Kidney tubule cell (primary cell): ENCODE measurements around the gene KIFC3.
"Not testable (repeated sequence)": the region's sequence is repeated elsewhere in the genome, so short reads cannot be mapped to it uniquely, and the experiment has no call there.

Experiments used
- DNase-seq: peaks from one replicate; pipeline ENCODE4 v3.0.0-alpha.2; 2018; ENCODE audit warnings: low spot score

KIFC3 gene

DNA sequence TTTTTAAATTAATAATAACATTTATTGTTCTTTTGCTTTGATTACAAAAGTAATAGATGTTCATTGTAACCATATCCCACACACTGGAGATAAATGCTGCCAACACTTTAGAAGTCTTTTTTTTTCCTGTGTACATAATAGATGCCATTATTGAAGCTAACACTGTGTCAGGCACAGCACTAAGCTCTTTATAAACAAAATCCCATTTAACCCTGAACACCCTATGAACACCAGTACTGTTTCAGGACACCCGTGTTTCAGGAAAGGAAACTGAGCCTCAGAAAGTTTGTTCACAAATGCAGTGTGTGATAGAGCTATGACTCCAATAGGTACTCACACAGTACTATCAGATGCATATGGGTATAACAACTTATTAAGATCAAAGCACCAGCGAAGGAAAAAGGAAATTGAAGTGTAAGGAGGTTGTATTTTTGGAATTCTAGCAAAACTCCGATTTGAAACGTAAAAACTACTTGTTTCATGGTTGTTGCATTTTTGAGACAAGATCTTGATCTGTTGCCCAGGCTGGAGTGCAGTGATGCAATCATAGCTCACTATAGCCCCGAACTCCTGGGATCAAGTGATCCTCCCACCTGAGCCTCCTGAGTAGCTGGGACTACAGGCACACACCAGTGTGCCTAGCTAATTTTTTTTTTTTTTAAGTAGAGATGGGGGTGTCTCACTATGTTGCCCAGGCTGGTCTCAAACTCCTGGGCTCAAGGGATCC, 2.0 kb upstream of the KIFC3 start:
- DNase-seq, result no peak

GRCh38 chr16:57803134-57803990, 1.1 kb upstream of the KIFC3 start:
- DNase-seq, result no peak

GRCh38 chr16:57801809-57802340, 416 bp downstream of the KIFC3 start:
- DNase-seq, result peak; percentile 68

- peak; percentile 85 for DNase-seq
These were observed 1.0 kb downstream of the KIFC3 start for GRCh38 chr16:57801098-57801808.

DNA sequence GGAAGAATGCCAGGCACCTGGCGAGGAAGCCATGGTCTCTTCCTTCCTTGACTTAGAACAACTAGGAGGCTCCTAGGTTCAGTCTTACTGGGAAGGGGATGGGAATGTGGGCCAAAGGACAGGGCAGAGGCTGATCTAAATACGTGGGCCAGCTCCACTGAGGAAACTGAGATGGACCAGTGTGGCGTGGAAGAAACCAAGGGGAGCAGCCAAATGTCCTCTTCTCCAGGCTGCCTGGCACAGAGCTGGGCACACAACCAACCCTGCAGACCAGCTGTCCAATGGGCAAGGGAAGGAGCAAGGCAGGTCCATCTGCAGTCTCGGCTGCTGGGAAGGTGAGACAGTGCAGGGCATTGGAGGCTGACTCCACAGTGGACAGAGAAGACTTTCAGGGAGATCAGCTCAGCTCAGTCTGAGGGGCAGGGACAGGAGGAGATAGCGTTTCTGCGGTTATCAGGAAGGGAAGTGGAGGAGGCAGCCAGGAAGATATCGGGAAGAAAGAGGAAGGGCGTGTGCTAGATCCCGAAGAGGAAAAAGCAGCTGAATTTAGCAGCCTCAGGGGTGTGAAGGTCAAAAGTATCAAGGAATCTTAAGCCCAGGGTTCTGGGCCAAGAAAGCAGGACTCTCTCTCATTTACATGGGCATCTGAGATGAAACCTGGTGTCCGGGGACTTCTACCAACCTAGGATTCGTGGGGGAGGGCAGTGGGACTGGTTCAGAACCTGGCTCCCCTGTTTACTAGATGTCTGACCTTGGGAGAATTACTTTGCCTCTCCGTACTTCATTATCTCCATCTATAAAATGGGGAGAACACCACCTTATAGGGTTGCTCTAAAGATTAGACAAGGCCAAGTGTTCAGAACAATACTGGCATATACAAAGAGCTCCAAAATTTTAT, 1.8 kb downstream of the KIFC3 start:
- peak; percentile 28 for DNase-seq

GRCh38 chr16:57799600-57800199, 2.6 kb downstream of the KIFC3 start:
- DNase-seq, result peak; percentile 24

- peak; percentile 31 for DNase-seq
These were observed 3.2 kb downstream of the KIFC3 start for GRCh38 chr16:57798953-57799599.

GRCh38 chr16:57798267-57798810, 4.0 kb downstream of the KIFC3 start:
- no peak for DNase-seq

DNA sequence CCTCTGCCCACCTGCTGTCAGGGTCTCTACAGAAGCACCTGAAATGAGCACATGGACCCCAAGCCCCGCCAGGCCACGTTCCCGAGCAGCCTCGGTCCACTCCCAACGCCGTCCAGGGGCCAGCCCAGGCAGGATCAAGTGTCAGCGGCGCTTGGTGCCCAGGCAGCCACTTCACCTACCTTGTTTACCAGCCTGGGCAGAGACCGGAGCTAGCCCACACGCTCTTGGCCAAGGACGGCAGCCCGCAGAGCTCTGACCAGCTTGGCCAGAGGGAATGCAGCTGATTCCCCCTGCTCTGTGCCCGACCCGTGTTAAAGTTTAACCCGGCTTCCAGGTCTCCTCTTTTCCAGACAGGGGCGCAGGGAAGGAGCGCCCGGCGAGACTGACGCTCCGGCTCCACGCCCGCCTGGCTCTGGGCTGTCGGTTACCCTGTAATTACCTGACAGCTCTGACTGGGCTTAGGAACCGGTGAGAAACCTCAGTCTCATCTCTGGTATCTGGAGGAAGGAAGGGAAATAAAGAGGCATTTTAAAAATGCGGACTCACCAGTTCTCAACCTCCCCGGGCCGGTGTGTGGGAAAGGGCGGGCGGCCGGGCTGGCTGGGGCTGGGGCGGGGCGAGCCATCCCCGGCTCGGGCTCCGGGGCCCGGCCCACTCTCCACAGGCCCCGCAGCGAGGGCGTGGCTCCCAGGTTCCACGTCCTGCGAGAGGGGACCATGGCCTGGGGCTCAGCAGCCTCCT, 4.6 kb downstream of the KIFC3 start:
- peak; percentile 93 for DNase-seq

- DNase-seq, result no peak
These were observed 5.1 kb downstream of the KIFC3 start for GRCh38 chr16:57797216-57797525.

- not testable (repeated sequence) for DNase-seq
These were observed 6.3 kb downstream of the KIFC3 start for GRCh38 chr16:57796014-57796413.

DNA sequence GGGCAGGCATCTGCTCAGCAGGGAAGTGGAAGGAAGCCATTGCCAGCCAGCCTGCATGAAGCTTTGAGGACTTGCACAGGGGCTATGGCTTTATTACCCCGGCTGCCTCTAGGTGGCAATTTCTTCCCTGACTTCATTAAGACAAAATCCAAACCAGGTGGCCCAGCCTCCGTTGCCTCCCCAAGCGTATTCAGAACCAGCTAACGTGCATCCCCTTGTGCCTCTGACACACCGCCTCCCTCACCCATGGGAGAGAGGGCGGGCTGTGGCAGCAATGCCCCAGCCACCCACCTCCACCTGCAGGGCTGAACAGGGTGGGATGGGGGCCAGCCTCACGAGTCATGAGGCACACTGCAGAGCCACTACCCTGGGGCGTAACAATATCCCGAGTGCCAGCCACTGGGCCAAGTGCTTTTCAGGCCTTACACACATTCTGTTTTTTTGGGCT, 6.8 kb downstream of the KIFC3 start:
- peak; percentile 91 for DNase-seq

DNA sequence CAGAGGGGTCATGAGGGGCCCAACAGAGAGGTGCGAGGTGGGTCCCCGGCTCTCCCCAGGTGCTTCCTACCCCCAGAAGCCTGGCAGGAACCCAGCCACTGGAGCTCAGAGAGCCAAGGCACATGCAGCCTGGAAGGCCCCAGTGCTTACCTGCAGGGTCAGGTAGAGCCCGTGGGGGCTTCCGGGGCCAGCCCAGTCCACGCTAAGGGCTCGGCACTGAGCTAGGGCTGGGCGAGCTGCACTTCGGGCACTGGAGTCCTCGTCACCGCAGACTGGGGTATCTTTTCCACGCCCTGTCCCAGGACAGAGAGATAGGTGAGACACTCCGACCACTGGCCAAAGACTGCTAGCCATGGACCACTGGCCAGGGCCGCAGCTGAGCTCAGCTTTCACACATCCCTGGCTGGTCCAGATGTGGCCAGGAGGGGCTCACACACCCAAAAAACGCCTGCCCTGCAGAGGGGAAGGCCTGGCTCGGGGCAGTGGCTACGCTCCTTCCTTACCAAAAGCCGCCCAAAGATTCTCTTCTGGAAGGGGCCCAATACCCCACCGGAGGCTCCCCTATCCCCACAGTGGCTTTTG, 7.4 kb downstream of the KIFC3 start:
- DNase-seq, result no peak

DNA sequence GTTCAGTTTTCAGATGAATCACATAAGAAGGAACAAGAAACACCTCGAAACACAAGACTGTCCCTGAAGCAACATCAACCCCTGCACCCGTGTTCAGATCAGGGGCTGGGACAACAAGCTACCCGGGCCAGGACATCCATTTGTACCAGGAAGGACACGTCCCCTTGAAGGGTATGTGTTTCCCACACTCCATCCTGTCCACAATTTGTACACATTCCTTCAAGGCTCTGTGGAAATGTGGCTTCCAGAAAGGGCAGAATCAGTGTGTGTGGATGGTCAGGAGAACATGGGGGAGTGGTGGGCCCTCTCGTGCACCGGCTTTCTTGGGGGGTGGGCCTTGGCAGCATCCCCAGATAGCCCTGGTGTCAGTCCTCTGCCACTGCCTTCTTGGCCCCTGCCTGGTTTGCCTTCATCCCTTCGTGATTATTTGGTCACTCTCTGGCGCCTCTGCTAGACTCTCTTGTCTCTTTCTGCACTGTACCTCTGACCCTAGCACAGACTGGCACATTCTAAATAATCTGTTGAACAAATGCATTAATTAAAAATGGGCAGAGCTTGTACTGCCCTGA, 10.3 kb downstream of the KIFC3 start:
- DNase-seq, result no peak

- DNase-seq, result no peak
These were observed 10.9 kb downstream of the KIFC3 start for GRCh38 chr16:57791195-57791892.

DNA sequence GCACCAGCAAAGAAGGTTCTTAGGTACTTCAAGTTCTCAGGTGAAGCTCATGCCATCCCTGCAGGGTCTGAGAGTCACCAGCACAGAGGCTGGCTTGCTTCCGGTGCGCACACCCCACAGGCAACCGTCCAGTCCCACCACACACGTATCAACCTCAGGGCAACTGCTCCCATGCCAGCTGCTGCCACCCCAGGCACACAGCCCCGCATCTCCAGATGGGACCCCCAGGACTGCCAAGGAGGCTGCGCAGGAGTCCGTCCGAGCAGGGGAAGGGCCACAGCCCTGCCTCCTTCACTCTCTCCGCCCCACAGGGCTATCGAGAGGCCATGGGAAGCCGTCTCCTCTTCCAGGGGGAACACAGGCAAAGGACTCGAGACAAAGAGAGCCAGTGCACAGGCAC, 13.3 kb downstream of the KIFC3 start:
- DNase-seq, result no peak

- no peak for DNase-seq
These were observed 13.9 kb downstream of the KIFC3 start for GRCh38 chr16:57788252-57788841.

DNA sequence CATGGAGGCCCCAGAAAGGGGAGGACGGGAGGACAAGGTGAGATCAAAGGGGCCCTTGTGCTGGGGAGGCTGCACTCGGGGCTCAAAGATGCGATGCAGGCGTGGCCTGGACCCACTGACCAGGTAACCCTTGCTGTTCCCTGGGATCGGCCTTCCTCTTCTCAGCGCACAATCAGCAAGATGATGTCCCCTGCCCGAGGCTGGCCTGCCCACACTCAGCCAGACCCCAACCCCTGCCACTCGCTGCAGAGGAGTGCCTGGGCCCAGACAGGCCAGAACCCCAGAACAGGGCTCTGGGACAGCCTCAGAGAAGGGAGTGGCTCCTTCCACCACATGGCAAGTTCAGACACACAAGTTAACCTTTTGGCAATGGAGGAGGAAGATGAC, 14.8 kb downstream of the KIFC3 start:
- DNase-seq, result no peak
